Measurements from ENCODE around the gene CCDC97.
"Not testable (repeated sequence)": the region's sequence is repeated elsewhere in the genome, so short reads cannot be mapped to it uniquely, and the experiment has no call there.

CCDC97 gene

DNA sequence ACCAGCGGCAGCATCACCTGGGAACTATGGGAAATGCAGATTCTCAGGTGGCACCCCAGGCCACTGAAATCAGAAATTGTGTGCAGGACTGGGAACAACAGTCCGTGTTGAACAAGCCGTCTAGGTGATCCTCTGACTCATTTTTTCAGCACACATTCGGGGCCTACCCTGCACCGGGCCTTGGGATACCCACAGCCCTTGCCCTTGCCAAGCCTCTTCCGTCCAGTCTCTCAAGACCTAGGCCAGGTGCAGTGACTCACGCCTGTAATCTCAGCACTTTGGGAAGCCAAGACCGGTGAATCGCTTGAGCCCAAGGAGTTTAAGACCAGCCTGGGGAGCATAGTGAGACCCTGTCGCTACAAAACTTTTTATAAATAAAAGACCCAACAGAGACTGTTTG lies 25.5 kb downstream of the CCDC97 start:
- no peak overlapping the region for H2AFZ ChIP-seq (ENCODE audit: low read depth)
- H3K36me3 ChIP-seq (ENCODE audit: insufficient read depth), result peaks cover 8% of the 10 kb centered on the region; the same call in 1 of the 2 replicates
- no peaks in the 10 kb centered on the region for H3K27me3 ChIP-seq (ENCODE audit: insufficient read depth, low read depth)
- no peak overlapping the region for H3K4me2 ChIP-seq
- H3K9ac ChIP-seq, result no peak overlapping the region
- no peak overlapping the region for H3K4me3 ChIP-seq (IDR thresholded peaks at IDR 0.05; ENCODE audit: insufficient read depth, low read depth, low read length)
- H3K79me2 ChIP-seq (ENCODE audit: insufficient read depth, low read depth), result 0 out of 2 replicates have a peak, but pooled peaks cover 12% of the 10 kb centered on the region
- H4K20me1 ChIP-seq (ENCODE audit: insufficient read depth), result no peaks in the 10 kb centered on the region
- H3K4me1 ChIP-seq (ENCODE audit: low read depth, poor library complexity, severe bottlenecking), result no peaks in the 10 kb centered on the region
- TF ChIP-seq, protein P1, sequence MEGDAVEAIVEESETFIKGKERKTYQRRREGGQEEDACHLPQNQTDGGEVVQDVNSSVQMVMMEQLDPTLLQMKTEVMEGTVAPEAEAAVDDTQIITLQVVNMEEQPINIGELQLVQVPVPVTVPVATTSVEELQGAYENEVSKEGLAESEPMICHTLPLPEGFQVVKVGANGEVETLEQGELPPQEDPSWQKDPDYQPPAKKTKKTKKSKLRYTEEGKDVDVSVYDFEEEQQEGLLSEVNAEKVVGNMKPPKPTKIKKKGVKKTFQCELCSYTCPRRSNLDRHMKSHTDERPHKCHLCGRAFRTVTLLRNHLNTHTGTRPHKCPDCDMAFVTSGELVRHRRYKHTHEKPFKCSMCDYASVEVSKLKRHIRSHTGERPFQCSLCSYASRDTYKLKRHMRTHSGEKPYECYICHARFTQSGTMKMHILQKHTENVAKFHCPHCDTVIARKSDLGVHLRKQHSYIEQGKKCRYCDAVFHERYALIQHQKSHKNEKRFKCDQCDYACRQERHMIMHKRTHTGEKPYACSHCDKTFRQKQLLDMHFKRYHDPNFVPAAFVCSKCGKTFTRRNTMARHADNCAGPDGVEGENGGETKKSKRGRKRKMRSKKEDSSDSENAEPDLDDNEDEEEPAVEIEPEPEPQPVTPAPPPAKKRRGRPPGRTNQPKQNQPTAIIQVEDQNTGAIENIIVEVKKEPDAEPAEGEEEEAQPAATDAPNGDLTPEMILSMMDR (conservative IDR thresholded peaks at IDR 0.05; ENCODE audit: low read depth, low read length), result no peak
- no peak overlapping the region for H3K27ac ChIP-seq

DNA sequence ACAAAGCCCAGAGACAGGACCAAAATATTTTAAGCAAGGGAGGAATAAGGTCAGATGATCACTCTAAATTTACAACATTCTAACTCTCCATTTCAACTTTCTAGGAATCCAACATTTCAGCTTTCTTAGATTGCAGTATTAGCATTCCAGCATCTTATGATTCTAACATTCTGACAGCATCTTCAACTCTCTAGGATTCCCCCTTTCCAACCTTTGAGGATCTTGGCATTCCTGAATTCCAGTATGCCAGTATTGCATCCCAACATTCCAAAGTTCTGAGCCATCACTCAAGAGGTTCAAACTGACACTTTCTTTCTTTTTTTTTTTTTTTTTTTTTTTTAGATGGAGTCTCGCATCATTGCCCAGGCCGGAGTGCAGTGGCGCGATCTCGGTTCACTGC lies 30.0 kb downstream of the CCDC97 start:
- no peak overlapping the region for H3K4me2 ChIP-seq
- no peak overlapping the region for H2AFZ ChIP-seq (ENCODE audit: low read depth)
- H3K36me3 ChIP-seq (ENCODE audit: insufficient read depth), result peaks cover 8% of the 10 kb centered on the region; the same call in 1 of the 2 replicates
- no peak overlapping the region for H3K27ac ChIP-seq
- H3K27me3 ChIP-seq (ENCODE audit: insufficient read depth, low read depth), result no peaks in the 10 kb centered on the region
- TF ChIP-seq, protein P1 (conservative IDR thresholded peaks at IDR 0.05; ENCODE audit: low read depth, low read length), result no peak
- H3K4me3 ChIP-seq (IDR thresholded peaks at IDR 0.05; ENCODE audit: insufficient read depth, low read depth, low read length), result no peak overlapping the region
- H3K4me1 ChIP-seq (ENCODE audit: low read depth, poor library complexity, severe bottlenecking), result no peaks in the 10 kb centered on the region
- no peaks in the 10 kb centered on the region; the same call in 1 of the 2 replicates for H3K79me2 ChIP-seq (ENCODE audit: insufficient read depth, low read depth)
- H4K20me1 ChIP-seq (ENCODE audit: insufficient read depth), result no peaks in the 10 kb centered on the region
- no peak overlapping the region for H3K9ac ChIP-seq

DNA sequence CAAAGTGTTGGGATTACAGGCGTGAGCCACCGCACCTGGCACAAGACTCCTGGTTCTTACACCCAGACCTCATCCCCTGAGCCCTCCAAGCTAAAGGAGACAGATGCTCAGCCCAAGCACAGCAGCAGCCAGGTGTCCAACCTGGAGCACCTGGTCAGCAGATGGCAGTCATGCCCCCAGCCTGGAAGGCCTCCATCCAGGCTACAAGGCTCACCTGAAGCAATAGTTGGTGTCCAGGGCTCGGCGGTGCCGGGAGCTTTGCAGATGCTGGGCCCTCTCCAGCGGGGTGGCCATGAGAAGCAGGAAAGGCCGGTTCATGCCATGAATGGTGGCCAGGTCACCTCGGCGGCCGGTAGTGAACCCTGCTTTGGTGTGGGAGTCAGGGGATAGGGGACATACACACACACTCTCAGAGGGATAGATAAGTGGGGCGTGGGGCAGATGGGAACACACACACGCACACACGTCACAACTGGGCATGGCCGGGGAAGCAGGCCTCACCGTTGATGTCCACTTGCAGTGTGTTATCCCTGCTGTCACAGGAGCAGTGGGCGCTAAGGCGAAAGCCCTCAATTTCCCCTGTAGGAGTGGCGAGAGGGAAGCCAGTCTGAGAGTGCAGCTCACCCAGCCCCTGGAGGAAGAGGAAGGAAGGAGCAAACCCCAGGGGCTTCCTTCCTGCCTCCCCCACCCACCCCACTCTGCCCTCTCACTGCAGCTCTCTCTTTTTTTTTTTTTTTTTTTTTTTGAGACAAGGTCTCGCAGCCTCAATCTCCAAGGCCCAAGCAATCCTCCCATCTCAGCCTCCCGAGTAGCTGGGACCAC lies 31.9 kb downstream of the CCDC97 start:
- Histone ChIP-seq H3K4me1 (ENCODE audit: low read depth, poor library complexity, severe bottlenecking) (no peaks in the 10 kb centered on the region), H2AFZ (ENCODE audit: low read depth) (no peak overlapping the region), H3K4me3 (IDR thresholded peaks at IDR 0.05; ENCODE audit: insufficient read depth, low read depth, low read length) (no peak overlapping the region), H3K36me3 (ENCODE audit: insufficient read depth) (peaks cover 3% of the 10 kb centered on the region; the same call in 1 of the 2 replicates), H3K27me3 (ENCODE audit: insufficient read depth, low read depth) (no peaks in the 10 kb centered on the region), H3K27ac (no peak overlapping the region), H4K20me1 (ENCODE audit: insufficient read depth) (no peaks in the 10 kb centered on the region), H3K9ac (no peak overlapping the region), H3K79me2 (ENCODE audit: insufficient read depth, low read depth) (no peaks in the 10 kb centered on the region; the same call in 1 of the 2 replicates), H3K4me2 (no peak overlapping the region)
- TF ChIP-seq, protein P1 (conservative IDR thresholded peaks at IDR 0.05; ENCODE audit: low read depth, low read length), result no peak

DNA sequence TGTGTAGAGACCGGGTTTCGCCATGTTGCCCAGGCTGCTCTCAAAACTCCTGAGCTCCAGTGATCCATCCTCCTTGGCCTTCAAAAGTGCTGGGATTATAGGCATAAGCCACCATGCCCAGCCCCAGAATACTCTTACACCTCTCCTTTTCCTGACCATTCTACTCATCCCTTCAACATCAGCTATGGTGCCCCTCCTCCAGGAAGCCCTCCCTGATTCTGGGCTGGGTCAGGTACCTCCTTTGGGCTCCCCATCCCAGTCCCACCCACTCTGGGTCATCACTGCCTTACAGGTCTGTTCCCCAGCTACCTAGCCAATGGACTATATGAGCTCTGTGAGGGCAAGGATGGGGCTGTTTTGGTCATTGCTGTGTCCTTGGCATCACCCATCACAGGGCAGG lies 34.2 kb downstream of the CCDC97 start:
- TF ChIP-seq, protein P1 (conservative IDR thresholded peaks at IDR 0.05; ENCODE audit: low read depth, low read length), result no peak
- no peaks in the 10 kb centered on the region for H3K27me3 ChIP-seq (ENCODE audit: insufficient read depth, low read depth)
- H3K79me2 ChIP-seq (ENCODE audit: insufficient read depth, low read depth), result peaks cover 5% of the 10 kb centered on the region
- H3K9ac ChIP-seq, result no peak overlapping the region
- H3K4me3 ChIP-seq (IDR thresholded peaks at IDR 0.05; ENCODE audit: insufficient read depth, low read depth, low read length), result no peak overlapping the region
- no peak overlapping the region for H3K4me2 ChIP-seq
- no peaks in the 10 kb centered on the region for H4K20me1 ChIP-seq (ENCODE audit: insufficient read depth)
- peaks cover 5% of the 10 kb centered on the region for H3K4me1 ChIP-seq (ENCODE audit: low read depth, poor library complexity, severe bottlenecking)
- H3K36me3 ChIP-seq (ENCODE audit: insufficient read depth), result peaks cover 3% of the 10 kb centered on the region; the same call in 1 of the 2 replicates
- H3K27ac ChIP-seq, result no peak overlapping the region
- no peak overlapping the region for H2AFZ ChIP-seq (ENCODE audit: low read depth)

DNA sequence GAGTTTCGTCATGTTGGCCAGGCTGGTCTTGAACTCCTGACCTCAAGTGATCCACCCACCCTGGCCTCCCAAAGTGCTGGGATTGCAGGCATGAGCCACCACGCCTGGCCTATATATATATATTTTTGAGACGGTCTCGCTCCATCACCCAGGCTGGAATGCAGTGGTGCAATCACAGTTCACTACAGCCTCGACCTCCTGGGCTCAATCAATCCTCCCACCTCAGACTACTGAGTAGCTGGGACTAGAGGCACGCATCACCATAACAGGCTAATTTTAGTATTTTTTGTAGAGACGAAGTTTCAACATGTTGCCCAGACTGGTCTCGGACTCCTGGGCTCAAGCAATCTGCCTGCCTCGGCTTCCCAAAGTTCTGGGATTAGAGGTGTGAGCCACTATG lies 36.9 kb downstream of the CCDC97 start:
- H3K27ac ChIP-seq; H3K36me3 ChIP-seq (ENCODE audit: insufficient read depth); H3K27me3 ChIP-seq (ENCODE audit: insufficient read depth, low read depth); H4K20me1 ChIP-seq (ENCODE audit: insufficient read depth); H3K4me3 ChIP-seq (IDR thresholded peaks at IDR 0.05; ENCODE audit: insufficient read depth, low read depth, low read length); H3K4me2 ChIP-seq; H3K9ac ChIP-seq; H2AFZ ChIP-seq (ENCODE audit: low read depth): not testable (repeated sequence)
- H3K79me2 ChIP-seq (ENCODE audit: insufficient read depth, low read depth), result peaks cover 33% of the 10 kb centered on the region
- peaks cover 25% of the 10 kb centered on the region for H3K4me1 ChIP-seq (ENCODE audit: low read depth, poor library complexity, severe bottlenecking)
